ENCODE results near the gene MUSK.

MUSK gene

DNA sequence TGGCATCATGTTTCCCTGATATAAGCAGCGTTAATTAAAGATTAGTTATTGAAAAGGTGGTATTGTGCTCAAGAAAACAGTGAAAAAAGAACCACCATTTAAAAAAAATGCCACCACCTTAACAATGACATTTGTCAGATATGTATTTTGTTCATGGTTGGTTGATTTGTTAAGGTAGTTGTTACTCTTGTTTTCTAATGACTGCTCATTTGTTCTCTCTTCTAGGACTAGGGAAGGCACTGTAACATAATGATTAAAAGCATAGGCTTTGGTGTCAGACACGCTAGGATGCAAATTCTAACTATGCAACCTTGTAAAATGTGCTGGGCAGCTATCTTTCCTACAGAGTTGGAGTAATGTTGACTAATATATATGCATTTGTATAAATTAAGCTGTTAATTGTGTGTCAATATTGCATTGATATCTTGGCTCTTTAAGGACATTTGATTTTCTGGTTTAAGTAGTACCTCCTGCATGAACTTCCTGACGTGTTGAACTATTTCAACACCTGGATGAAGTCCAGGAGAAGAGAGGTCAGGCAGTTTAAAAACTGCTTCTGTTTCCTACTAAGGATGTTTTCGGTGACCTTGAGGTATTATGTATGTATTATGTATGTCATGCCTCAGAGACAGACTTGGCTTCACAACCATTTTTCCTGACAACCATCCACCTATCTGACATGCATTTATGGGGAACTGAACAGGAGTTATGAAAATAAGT is 77.8 kb downstream of the MUSK start:
- TF ChIP-seq, protein P1, sequence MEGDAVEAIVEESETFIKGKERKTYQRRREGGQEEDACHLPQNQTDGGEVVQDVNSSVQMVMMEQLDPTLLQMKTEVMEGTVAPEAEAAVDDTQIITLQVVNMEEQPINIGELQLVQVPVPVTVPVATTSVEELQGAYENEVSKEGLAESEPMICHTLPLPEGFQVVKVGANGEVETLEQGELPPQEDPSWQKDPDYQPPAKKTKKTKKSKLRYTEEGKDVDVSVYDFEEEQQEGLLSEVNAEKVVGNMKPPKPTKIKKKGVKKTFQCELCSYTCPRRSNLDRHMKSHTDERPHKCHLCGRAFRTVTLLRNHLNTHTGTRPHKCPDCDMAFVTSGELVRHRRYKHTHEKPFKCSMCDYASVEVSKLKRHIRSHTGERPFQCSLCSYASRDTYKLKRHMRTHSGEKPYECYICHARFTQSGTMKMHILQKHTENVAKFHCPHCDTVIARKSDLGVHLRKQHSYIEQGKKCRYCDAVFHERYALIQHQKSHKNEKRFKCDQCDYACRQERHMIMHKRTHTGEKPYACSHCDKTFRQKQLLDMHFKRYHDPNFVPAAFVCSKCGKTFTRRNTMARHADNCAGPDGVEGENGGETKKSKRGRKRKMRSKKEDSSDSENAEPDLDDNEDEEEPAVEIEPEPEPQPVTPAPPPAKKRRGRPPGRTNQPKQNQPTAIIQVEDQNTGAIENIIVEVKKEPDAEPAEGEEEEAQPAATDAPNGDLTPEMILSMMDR (conservative IDR thresholded peaks at IDR 0.05), result no peak
- no peak for TF ChIP-seq ZFX (IDR thresholded peaks at IDR 0.05)
- peak overlapping the region; percentile 41; the same call in 1 of the 2 replicates for H3K27ac ChIP-seq

DNA sequence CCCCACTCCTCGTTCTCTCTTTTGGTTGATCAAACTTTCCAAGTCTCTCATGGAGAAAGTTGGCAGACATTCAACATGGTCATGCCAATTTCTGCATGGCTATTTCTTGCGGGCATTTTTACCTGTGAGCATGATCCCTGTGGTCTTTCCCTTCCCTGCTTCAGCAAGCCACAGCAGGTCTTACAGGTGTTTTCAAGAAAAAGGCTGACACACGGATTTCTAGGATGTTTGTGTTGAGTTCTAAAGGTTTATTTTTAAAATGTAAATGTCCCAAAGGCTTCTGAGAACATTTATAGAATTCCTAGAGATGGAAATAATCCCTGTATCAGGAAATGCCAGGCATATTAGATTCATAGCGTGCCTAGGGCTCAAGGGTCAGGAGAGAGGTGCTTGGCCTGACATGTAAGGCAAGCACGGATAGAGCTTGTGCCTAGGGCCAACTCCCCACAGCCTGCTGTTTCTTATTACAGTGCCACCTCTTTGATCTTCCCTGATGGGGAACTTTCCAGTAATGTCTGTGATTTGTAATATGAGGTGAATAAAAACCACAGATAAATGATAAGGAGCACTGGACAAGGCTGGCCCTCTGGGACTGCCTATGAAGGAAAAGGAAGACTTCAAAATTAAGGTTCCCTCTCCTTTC is 79.8 kb downstream of the MUSK start:
- H3K27ac ChIP-seq, result no peak overlapping the region
- TF ChIP-seq, protein P1 (conservative IDR thresholded peaks at IDR 0.05), result no peak
- TF ChIP-seq ZFX (IDR thresholded peaks at IDR 0.05), result no peak

DNA sequence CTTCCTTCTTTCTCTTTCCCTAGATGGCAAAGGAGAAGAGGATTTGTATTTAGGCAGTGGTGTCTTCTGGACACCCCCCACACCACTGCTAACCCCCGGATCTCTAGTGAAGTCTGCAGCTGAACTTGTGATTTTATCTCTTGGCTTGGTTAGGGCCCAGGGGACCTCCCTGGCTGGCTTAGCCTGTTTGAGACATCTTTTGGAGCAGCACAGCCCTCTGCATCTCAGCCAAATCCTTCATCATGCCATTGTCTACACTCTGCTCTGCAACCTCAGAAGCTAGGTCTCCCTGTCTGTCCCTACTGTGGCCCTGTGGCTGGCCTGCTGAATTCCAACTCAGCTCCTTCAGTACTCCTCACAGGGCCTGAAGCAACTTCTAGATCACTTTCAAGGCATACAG is 81.7 kb downstream of the MUSK start:
- TF ChIP-seq, protein P1 (conservative IDR thresholded peaks at IDR 0.05), result no peak
- TF ChIP-seq ZFX (IDR thresholded peaks at IDR 0.05), result no peak
- H3K27ac ChIP-seq, result peak overlapping the region; percentile 23; the same call in 1 of the 2 replicates

DNA sequence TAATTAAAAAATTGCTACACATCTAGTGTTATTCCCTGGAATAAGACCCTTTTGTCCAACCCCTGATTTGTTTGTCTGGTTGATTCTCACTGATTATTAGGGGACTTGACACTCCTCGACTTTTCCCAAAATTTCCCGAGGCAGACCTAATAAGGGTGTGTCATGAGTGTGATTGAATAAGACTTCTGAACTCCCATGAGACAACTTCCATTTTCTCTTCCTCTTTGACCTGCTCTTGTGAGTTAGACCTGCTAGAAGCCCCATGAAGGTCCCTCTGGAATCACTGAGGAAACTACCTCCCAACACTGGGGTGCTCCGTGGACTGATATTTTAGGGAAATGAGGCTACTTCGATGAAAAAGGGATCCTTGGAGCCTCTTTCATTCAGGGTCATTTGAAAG is 83.4 kb downstream of the MUSK start:
- peak overlapping the region; percentile 70 for H3K27ac ChIP-seq

DNA sequence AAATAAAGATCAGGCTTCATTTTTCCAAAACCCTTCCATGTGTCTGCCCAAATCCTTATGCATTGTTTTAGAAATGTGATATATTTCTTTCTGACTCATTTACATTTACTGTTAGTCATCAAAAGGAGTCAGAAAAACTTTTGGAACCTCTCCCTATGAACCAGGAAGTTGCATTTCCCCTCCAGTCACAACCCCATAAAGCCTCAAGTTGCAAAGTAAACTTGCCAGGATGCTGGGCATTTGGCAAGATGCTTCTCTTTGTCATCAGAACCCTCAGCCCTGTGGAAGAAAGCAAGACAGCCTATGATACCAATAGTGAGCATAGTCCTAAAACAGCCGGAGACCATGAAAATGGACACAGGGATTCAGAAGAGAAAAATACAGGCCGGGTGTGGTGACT is 84.2 kb downstream of the MUSK start:
- H3K27ac ChIP-seq, result peak overlapping the region; percentile 70
- TF ChIP-seq, protein P1 (conservative IDR thresholded peaks at IDR 0.05), result no peak
- TF ChIP-seq ZFX (IDR thresholded peaks at IDR 0.05), result no peak

More for the DNA sequence above, 83.4 kb downstream of the MUSK start:
- TF ChIP-seq, protein P1 (conservative IDR thresholded peaks at IDR 0.05), result no peak
- no peak for TF ChIP-seq ZFX (IDR thresholded peaks at IDR 0.05)

DNA sequence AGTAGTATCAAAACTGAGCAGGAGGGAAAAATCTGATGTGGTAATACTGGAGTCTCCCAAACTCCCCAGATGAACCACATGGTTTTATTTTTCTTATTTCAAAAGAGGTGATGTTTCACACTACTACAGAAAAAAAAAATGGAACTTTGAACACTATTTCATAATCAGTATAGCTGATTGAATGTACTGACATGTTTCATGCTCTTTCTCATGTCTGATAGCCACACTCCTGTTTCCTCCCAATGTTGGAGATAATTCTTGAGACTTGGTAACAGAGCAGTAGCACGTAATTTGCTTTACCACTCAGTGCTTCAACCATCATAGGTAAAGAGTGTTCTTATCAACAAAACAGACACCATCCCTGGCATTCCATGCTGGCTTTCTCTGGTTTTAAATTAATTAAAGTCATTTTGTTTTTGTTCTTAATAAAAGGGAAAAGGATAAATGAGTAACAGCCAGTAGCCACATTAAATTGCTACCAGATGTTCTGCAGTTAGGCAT is 85.2 kb downstream of the MUSK start:
- peak overlapping the region; percentile 70; the same call in 1 of the 2 replicates for H3K27ac ChIP-seq
- TF ChIP-seq, protein P1 (conservative IDR thresholded peaks at IDR 0.05), result no peak
- TF ChIP-seq ZFX (IDR thresholded peaks at IDR 0.05), result no peak

DNA sequence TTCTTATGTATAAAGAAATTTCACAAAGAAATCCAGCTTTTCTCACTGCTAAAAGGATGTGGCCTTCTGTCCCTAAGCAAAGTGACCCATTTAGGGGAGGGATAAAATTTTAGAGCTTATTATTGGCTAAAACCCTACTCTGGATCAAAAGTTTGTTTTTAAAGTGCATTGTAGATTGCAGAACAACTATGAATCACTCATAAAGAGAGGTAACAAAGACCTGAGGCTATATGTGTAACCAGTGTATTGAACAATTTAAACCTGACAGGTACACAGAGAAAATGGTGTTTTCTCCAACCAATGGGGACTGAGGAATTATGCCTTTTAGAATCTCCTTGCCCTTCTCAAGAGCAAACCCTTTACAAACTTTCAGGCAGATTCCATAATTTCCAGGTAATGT is 86.6 kb downstream of the MUSK start:
- TF ChIP-seq, protein P1 (conservative IDR thresholded peaks at IDR 0.05), result no peak
- no peak for TF ChIP-seq ZFX (IDR thresholded peaks at IDR 0.05)
- H3K27ac ChIP-seq, result no peak overlapping the region

All from C4-2B (cell line).